Measurements from ENCODE around the gene LAMTOR3.

The LAMTOR3 gene

GRCh38 chr4:99894161-99894997 lies at the start of gene LAMTOR3:
Gene LAMTOR3 (minus strand): TSS chr4:99894427. CDS start chr4:99893963, 464 bp downstream.
- peak; percentile 95 for DNase-seq (ENCODE audit: low spot score)

- DNase-seq (ENCODE audit: low spot score) = no peak
Observed at GRCh38 chr4:99938243-99938753, 44.1 kb upstream of the LAMTOR3 start.

- DNase-seq (ENCODE audit: low spot score) = no peak
Observed at GRCh38 chr4:99934891-99935290, 40.7 kb upstream of the LAMTOR3 start.

GRCh38 chr4:99927566-99927965 lies 33.3 kb upstream of the LAMTOR3 start:
- no peak for DNase-seq (ENCODE audit: low spot score)

GRCh38 chr4:99921174-99921573 lies 26.9 kb upstream of the LAMTOR3 start:
- DNase-seq (ENCODE audit: low spot score) = no peak

- DNase-seq (ENCODE audit: low spot score) = no peak
Observed at GRCh38 chr4:99918656-99919055, 24.4 kb upstream of the LAMTOR3 start.

GRCh38 chr4:99917575-99917974 lies 23.3 kb upstream of the LAMTOR3 start:
- DNase-seq (ENCODE audit: low spot score) = no peak

- no peak for DNase-seq (ENCODE audit: low spot score)
Observed at GRCh38 chr4:99915449-99915848, 21.2 kb upstream of the LAMTOR3 start.

GRCh38 chr4:99894998-99895397 lies 771 bp upstream of the LAMTOR3 start:
- DNase-seq (ENCODE audit: low spot score) = no peak

- peak; percentile 21 for DNase-seq (ENCODE audit: low spot score)
Observed at GRCh38 chr4:99893839-99894160, 427 bp downstream of the LAMTOR3 start.

- no peak for DNase-seq (ENCODE audit: low spot score)
Observed at GRCh38 chr4:99893029-99893428, 1.2 kb downstream of the LAMTOR3 start.

- no peak for DNase-seq (ENCODE audit: low spot score)
Observed at GRCh38 chr4:99891351-99891750, 2.9 kb downstream of the LAMTOR3 start.

- no peak for DNase-seq (ENCODE audit: low spot score)
Observed at GRCh38 chr4:99887837-99888236, 6.4 kb downstream of the LAMTOR3 start.

- no peak for DNase-seq (ENCODE audit: low spot score)
Observed at GRCh38 chr4:99886146-99886545, 8.1 kb downstream of the LAMTOR3 start.

- no peak for DNase-seq (ENCODE audit: low spot score)
Observed at GRCh38 chr4:99885687-99886086, 8.5 kb downstream of the LAMTOR3 start.

GRCh38 chr4:99885063-99885664 lies 9.1 kb downstream of the LAMTOR3 start:
- peak; percentile 39 for DNase-seq (ENCODE audit: low spot score)

- no peak for DNase-seq (ENCODE audit: low spot score)
Observed at GRCh38 chr4:99879458-99879857, 14.8 kb downstream of the LAMTOR3 start.

- DNase-seq (ENCODE audit: low spot score) = peak; percentile 28
Observed at GRCh38 chr4:99878604-99879003, 15.6 kb downstream of the LAMTOR3 start.

GRCh38 chr4:99876946-99877345 lies 17.3 kb downstream of the LAMTOR3 start:
- peak; percentile 11 for DNase-seq (ENCODE audit: low spot score)

- DNase-seq (ENCODE audit: low spot score) = no peak
Observed at GRCh38 chr4:99875071-99875470, 19.2 kb downstream of the LAMTOR3 start.

GRCh38 chr4:99872570-99872969 lies 21.7 kb downstream of the LAMTOR3 start:
- DNase-seq (ENCODE audit: low spot score) = no peak

- DNase-seq (ENCODE audit: low spot score) = peak; percentile 77
Observed at GRCh38 chr4:99868126-99868596, 26.1 kb downstream of the LAMTOR3 start.

GRCh38 chr4:99863804-99864203 lies 30.4 kb downstream of the LAMTOR3 start:
- no peak for DNase-seq (ENCODE audit: low spot score)

Measured in kidney tubule cell (primary cell).